ENCODE results near the gene TM2D1.

- peak in 1 of 6 experiments; percentile 8 for TF ChIP-seq CTCF (IDR thresholded peaks at IDR 0.05)
- peak in 1 of 2 donors; percentile 81 for TF ChIP-seq POLR2A (IDR thresholded peaks at IDR 0.05)
These were observed at the start of gene TM2D1 for GRCh38 chr1:61724813-61725694.
